GM23338 (cell line): ENCODE data around the gene RUNX1. TPM values are rescaled to one million over a fixed set of nuclear protein-coding genes. Genes with fewer than 3 reads are reported as not detected.

Experiments used
- ATAC-seq: fragments of 200-7000 bp; cut with Tn5 transposase; 3 replicates; pipeline ENCODE4 v1.9.1; 2020
- DNase-seq: peaks from one replicate; pipeline ENCODE4 v3.0.0-alpha.2; 2015; ENCODE audit warnings: low spot score
- H2AFZ ChIP-seq: fragments of 200-600 bp; sonication (generic); 2 replicates; pipeline ENCODE4 v1.8.0; 2016; ENCODE audit warnings: antibody characterized with exemption, mild to moderate bottlenecking, moderate library complexity
- H3F3A ChIP-seq: fragments of 200-600 bp; sonication (generic); replicated peaks from 2 replicates; pipeline ENCODE4 v1.8.0; 2017; ENCODE audit warnings: antibody characterized with exemption, mixed run types, low read depth
- H3K27ac ChIP-seq: fragments of 200-600 bp; sonication (generic); 2 replicates; pipeline ENCODE4 v1.6.1; 2016; ENCODE audit warnings: low read depth
- H3K27me3 ChIP-seq: fragments of 200-600 bp; sonication (generic); 2 replicates; pipeline ENCODE4 v1.8.0; 2016; ENCODE audit warnings: mild to moderate bottlenecking, mixed run types, moderate library complexity; ENCODE audit not compliant: insufficient read depth
- H3K36me3 ChIP-seq: fragments of 200-600 bp; sonication (generic); 2 replicates; pipeline ENCODE4 v1.8.0; 2016; ENCODE audit warnings: mild to moderate bottlenecking; ENCODE audit not compliant: insufficient read depth
- H3K4me1 ChIP-seq: fragments of 200-600 bp; sonication (generic); 2 replicates; pipeline ENCODE4 v1.8.0; 2016; ENCODE audit warnings: mild to moderate bottlenecking, moderate library complexity; ENCODE audit not compliant: insufficient read depth
- H3K4me2 ChIP-seq: fragments of 200-600 bp; sonication (generic); 2 replicates; pipeline ENCODE4 v1.7.1; 2017; ENCODE audit warnings: mixed run types
- H3K4me3 ChIP-seq: fragments of 200-600 bp; sonication (generic); 2 replicates; pipeline ENCODE4 v1.6.1; 2016; ENCODE audit warnings: mixed run types
- H3K79me2 ChIP-seq: fragments of 200-600 bp; sonication (generic); replicated peaks from 2 replicates; pipeline ENCODE4 v1.8.0; 2017; ENCODE audit warnings: mild to moderate bottlenecking; ENCODE audit not compliant: insufficient read depth
- H3K9me2 ChIP-seq: fragments of 200-600 bp; sonication (generic); 2 replicates; pipeline ENCODE4 v1.8.0; 2017; ENCODE audit not compliant: insufficient read depth
- H4K20me1 ChIP-seq: fragments of 200-600 bp; sonication (generic); replicated peaks from 2 replicates; pipeline ENCODE4 v1.8.0; 2017; ENCODE audit warnings: mild to moderate bottlenecking; ENCODE audit not compliant: insufficient read depth
- H3K27ac Mint-ChIP-seq: 2 replicates; pipeline ENCODE4 v1.8.0; 2020; ENCODE audit warnings: inconsistent platforms, mild to moderate bottlenecking, moderate library complexity, mixed read lengths
- H3K27me3 Mint-ChIP-seq: 3 replicates; pipeline ENCODE4 v1.8.0; 2022; ENCODE audit warnings: low read depth, mild to moderate bottlenecking, moderate library complexity, mixed read lengths, inconsistent platforms; ENCODE audit not compliant: insufficient read depth, poor library complexity
- H3K36me3 Mint-ChIP-seq: 3 replicates; pipeline ENCODE4 v1.8.0; 2021; ENCODE audit warnings: low read depth, mild to moderate bottlenecking, inconsistent platforms, moderate library complexity, mixed read lengths
- H3K4me1 Mint-ChIP-seq: 3 replicates; pipeline ENCODE4 v1.8.0; 2020; ENCODE audit warnings: mild to moderate bottlenecking, inconsistent platforms, mixed read lengths
- H3K4me3 Mint-ChIP-seq: 3 replicates; pipeline ENCODE4 v1.8.0; 2021; ENCODE audit warnings: moderate library complexity, mild to moderate bottlenecking, inconsistent platforms, mixed read lengths
- H3K9me3 Mint-ChIP-seq: 3 replicates; pipeline ENCODE4 v1.8.0; 2020; ENCODE audit warnings: moderate library complexity, mild to moderate bottlenecking, inconsistent platforms, mixed read lengths
- CREB1 ChIP-seq: fragments of 250-450 bp; sonication (Bioruptor Pico); IDR thresholded peaks from 2 replicates; pipeline ENCODE4 v1.5.0; 2020; ENCODE audit warnings: low read depth, mild to moderate bottlenecking, moderate library complexity
- EZH2 ChIP-seq: fragments of 200-600 bp; sonication (generic); IDR thresholded peaks from one replicate; pipeline ENCODE4 v1.8.0; 2017; ENCODE audit warnings: antibody characterized with exemption, mild to moderate bottlenecking, low read depth; ENCODE audit not compliant: unreplicated experiment
- EZH2phosphoT487 ChIP-seq: fragments of 200-600 bp; sonication (generic); IDR thresholded peaks from one replicate; pipeline ENCODE4 v1.8.1; 2018; ENCODE audit warnings: antibody characterized with exemption; ENCODE audit not compliant: unreplicated experiment
- JUNB ChIP-seq: IDR thresholded peaks from one replicate; pipeline ENCODE4 v1.6.1; 2016; ENCODE audit warnings: antibody characterized with exemption; ENCODE audit not compliant: unreplicated experiment
- NANOG ChIP-seq: IDR thresholded peaks from 2 replicates; pipeline ENCODE4 v1.6.1; 2016; ENCODE audit warnings: antibody characterized with exemption, borderline replicate concordance
- POLR2AphosphoS5 ChIP-seq: IDR thresholded peaks from 2 replicates; pipeline ENCODE4 v1.6.1; 2016; ENCODE audit warnings: antibody characterized with exemption, low read depth
- STAT1 ChIP-seq: IDR thresholded peaks from one replicate; pipeline ENCODE4 v1.6.1; 2016; ENCODE audit warnings: antibody characterized with exemption; ENCODE audit not compliant: unreplicated experiment
- ZNF114 ChIP-seq: fragments of 250-450 bp; sonication (Bioruptor Pico); IDR thresholded peaks from 2 replicates; pipeline ENCODE4 v1.5.0; 2020; ENCODE audit warnings: mild to moderate bottlenecking, moderate library complexity
- ZNF331 ChIP-seq: fragments of 250-450 bp; sonication (Bioruptor Pico); IDR thresholded peaks from 2 replicates; pipeline ENCODE4 v1.5.0; 2020; ENCODE audit warnings: low read depth, mild to moderate bottlenecking, moderate library complexity
- polyA plus RNA-seq: library from polyadenylated mRNA; unstranded; fragments of >200 nt; fragmentation: Nextera tagmentation; extraction: Ambion mirVana; gene quantifications from 2 replicates; pipeline ENCODE4 v1.2.1, GENCODE V29; 2016
- total RNA-seq: library from RNA; depleted of rRNA; stranded (reverse); fragments of >200 nt; shearing (Covaris generic); gene quantifications from 2 replicates; pipeline ENCODE4 v1.2.3, GENCODE V29; 2014
- TF ChIP-seq, protein P1 (sequence below): IDR thresholded peaks from 2 replicates; pipeline ENCODE4 v1.6.1; 2016; ENCODE audit warnings: antibody characterized with exemption
- TF ChIP-seq, protein P2 (sequence below): fragments of 250-450 bp; sonication (Bioruptor Pico); IDR thresholded peaks from 2 replicates; pipeline ENCODE4 v1.5.0; 2020; ENCODE audit warnings: mild to moderate bottlenecking, moderate library complexity
- TF ChIP-seq, protein P3 (sequence below), 2 experiments: fragments of 200-600 bp in 1 of 2; sonication (generic) in 1 of 2; conservative IDR thresholded peaks; 2 replicates each; pipeline versions ENCODE4 v1.5.1 to v1.6.1; 2016 to 2017; ENCODE audit warnings: antibody characterized with exemption in 2 of 2, low read depth in 2 of 2, mild to moderate bottlenecking in 2 of 2, moderate library complexity in 1 of 2
- TF ChIP-seq, protein P4 (sequence below): IDR thresholded peaks from one replicate; pipeline ENCODE4 v1.6.1; 2018; ENCODE audit warnings: antibody characterized with exemption; ENCODE audit not compliant: unreplicated experiment

RUNX1 gene
- total and polyA plus RNA-seq, 2 experiments from 2014 or later = 0.29 to 1.1 TPM

DNA sequence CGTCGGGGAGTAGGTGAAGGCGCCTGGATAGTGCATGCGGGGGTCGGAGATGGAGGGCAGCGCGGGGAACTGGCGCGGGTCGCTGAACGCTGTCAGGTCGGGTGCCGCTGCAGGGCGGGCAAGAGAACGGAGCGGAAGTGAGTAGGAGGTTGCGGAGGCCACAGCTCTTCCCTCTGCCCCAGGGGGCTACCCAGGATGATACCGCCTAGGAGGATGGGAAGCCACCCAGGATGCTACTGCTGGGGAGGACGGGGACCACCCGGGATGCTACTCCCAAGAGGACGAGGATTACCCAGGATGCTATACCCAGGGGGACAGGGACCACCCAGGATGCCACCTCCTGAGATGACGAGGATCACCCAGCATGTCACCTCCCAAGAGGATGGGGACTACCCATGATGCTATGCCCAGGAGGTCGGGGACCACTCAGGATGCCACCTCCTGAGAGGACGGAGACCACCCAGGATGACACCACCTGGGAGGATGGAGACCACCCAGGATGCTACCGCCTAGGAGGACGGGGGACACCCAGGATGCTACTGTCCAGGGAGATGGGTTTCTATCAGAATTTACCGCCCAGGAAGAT, 256.5 kb downstream of the RUNX1 start:
- Histone ChIP-seq H3K9me2 (no peaks in the 10 kb centered on the region), H3K36me3 (no peaks in the 10 kb centered on the region), H3K27me3 (no peaks in the 10 kb centered on the region), H4K20me1 (no peaks in the 10 kb centered on the region), H3K4me1 (0 out of 2 replicates have a peak, but pooled peaks cover 4% of the 10 kb centered on the region), H3K4me2 (no peak overlapping the region), H3K4me3 (no peak overlapping the region), H3K79me2 (no peaks in the 10 kb centered on the region), H3F3A (no peaks in the 10 kb centered on the region), H3K27ac (no peak overlapping the region), H2AFZ (no peak overlapping the region)
- TF ChIP-seq EZH2phosphoT487 (no peak), ZNF114 (CRISPR knock-in tag) (no peak), STAT1 (no peak), EZH2 (no peak), ZNF331 (no peak), JUNB (no peak), CREB1 (CRISPR knock-in tag) (no peak), NANOG (no peak), POLR2AphosphoS5 (no peak)
- TF ChIP-seq, protein P1, sequence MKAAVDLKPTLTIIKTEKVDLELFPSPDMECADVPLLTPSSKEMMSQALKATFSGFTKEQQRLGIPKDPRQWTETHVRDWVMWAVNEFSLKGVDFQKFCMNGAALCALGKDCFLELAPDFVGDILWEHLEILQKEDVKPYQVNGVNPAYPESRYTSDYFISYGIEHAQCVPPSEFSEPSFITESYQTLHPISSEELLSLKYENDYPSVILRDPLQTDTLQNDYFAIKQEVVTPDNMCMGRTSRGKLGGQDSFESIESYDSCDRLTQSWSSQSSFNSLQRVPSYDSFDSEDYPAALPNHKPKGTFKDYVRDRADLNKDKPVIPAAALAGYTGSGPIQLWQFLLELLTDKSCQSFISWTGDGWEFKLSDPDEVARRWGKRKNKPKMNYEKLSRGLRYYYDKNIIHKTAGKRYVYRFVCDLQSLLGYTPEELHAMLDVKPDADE = no peak
- TF ChIP-seq, protein P2, sequence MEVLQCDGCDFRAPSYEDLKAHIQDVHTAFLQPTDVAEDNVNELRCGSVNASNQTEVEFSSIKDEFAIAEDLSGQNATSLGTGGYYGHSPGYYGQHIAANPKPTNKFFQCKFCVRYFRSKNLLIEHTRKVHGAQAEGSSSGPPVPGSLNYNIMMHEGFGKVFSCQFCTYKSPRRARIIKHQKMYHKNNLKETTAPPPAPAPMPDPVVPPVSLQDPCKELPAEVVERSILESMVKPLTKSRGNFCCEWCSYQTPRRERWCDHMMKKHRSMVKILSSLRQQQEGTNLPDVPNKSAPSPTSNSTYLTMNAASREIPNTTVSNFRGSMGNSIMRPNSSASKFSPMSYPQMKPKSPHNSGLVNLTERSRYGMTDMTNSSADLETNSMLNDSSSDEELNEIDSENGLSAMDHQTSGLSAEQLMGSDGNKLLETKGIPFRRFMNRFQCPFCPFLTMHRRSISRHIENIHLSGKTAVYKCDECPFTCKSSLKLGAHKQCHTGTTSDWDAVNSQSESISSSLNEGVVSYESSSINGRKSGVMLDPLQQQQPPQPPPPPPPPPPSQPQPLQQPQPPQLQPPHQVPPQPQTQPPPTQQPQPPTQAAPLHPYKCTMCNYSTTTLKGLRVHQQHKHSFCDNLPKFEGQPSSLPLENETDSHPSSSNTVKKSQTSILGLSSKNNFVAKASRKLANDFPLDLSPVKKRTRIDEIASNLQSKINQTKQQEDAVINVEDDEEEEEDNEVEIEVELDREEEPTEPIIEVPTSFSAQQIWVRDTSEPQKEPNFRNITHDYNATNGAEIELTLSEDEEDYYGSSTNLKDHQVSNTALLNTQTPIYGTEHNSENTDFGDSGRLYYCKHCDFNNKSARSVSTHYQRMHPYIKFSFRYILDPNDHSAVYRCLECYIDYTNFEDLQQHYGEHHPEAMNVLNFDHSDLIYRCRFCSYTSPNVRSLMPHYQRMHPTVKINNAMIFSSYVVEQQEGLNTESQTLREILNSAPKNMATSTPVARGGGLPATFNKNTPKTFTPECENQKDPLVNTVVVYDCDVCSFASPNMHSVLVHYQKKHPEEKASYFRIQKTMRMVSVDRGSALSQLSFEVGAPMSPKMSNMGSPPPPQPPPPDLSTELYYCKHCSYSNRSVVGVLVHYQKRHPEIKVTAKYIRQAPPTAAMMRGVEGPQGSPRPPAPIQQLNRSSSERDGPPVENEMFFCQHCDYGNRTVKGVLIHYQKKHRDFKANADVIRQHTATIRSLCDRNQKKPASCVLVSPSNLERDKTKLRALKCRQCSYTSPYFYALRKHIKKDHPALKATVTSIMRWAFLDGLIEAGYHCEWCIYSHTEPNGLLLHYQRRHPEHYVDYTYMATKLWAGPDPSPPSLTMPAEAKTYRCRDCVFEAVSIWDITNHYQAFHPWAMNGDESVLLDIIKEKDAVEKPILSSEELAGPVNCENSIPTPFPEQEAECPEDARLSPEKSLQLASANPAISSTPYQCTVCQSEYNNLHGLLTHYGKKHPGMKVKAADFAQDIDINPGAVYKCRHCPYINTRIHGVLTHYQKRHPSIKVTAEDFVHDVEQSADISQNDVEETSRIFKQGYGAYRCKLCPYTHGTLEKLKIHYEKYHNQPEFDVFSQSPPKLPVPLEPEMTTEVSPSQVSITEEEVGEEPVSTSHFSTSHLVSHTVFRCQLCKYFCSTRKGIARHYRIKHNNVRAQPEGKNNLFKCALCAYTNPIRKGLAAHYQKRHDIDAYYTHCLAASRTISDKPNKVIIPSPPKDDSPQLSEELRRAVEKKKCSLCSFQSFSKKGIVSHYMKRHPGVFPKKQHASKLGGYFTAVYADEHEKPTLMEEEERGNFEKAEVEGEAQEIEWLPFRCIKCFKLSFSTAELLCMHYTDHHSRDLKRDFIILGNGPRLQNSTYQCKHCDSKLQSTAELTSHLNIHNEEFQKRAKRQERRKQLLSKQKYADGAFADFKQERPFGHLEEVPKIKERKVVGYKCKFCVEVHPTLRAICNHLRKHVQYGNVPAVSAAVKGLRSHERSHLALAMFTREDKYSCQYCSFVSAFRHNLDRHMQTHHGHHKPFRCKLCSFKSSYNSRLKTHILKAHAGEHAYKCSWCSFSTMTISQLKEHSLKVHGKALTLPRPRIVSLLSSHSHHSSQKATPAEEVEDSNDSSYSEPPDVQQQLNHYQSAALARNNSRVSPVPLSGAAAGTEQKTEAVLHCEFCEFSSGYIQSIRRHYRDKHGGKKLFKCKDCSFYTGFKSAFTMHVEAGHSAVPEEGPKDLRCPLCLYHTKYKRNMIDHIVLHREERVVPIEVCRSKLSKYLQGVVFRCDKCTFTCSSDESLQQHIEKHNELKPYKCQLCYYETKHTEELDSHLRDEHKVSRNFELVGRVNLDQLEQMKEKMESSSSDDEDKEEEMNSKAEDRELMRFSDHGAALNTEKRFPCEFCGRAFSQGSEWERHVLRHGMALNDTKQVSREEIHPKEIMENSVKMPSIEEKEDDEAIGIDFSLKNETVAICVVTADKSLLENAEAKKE (CRISPR knock-in tag) = no peak
- TF ChIP-seq, protein P3, sequence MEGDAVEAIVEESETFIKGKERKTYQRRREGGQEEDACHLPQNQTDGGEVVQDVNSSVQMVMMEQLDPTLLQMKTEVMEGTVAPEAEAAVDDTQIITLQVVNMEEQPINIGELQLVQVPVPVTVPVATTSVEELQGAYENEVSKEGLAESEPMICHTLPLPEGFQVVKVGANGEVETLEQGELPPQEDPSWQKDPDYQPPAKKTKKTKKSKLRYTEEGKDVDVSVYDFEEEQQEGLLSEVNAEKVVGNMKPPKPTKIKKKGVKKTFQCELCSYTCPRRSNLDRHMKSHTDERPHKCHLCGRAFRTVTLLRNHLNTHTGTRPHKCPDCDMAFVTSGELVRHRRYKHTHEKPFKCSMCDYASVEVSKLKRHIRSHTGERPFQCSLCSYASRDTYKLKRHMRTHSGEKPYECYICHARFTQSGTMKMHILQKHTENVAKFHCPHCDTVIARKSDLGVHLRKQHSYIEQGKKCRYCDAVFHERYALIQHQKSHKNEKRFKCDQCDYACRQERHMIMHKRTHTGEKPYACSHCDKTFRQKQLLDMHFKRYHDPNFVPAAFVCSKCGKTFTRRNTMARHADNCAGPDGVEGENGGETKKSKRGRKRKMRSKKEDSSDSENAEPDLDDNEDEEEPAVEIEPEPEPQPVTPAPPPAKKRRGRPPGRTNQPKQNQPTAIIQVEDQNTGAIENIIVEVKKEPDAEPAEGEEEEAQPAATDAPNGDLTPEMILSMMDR (conservative IDR thresholded peaks at IDR 0.05; ENCODE audit: low read depth in 2 of 2) = no peak
- TF ChIP-seq, protein P4, sequence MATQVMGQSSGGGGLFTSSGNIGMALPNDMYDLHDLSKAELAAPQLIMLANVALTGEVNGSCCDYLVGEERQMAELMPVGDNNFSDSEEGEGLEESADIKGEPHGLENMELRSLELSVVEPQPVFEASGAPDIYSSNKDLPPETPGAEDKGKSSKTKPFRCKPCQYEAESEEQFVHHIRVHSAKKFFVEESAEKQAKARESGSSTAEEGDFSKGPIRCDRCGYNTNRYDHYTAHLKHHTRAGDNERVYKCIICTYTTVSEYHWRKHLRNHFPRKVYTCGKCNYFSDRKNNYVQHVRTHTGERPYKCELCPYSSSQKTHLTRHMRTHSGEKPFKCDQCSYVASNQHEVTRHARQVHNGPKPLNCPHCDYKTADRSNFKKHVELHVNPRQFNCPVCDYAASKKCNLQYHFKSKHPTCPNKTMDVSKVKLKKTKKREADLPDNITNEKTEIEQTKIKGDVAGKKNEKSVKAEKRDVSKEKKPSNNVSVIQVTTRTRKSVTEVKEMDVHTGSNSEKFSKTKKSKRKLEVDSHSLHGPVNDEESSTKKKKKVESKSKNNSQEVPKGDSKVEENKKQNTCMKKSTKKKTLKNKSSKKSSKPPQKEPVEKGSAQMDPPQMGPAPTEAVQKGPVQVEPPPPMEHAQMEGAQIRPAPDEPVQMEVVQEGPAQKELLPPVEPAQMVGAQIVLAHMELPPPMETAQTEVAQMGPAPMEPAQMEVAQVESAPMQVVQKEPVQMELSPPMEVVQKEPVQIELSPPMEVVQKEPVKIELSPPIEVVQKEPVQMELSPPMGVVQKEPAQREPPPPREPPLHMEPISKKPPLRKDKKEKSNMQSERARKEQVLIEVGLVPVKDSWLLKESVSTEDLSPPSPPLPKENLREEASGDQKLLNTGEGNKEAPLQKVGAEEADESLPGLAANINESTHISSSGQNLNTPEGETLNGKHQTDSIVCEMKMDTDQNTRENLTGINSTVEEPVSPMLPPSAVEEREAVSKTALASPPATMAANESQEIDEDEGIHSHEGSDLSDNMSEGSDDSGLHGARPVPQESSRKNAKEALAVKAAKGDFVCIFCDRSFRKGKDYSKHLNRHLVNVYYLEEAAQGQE = no peak
- no peaks in the 10 kb centered on the region for H3K36me3 Mint-ChIP-seq
- H3K27me3 Mint-ChIP-seq = peaks cover 2% of the 10 kb centered on the region
- H3K27ac Mint-ChIP-seq = no peak overlapping the region
- no peaks in the 10 kb centered on the region for H3K9me3 Mint-ChIP-seq
- ATAC-seq = no peak
- peaks cover 24% of the 10 kb centered on the region; the same call in 2 of the 3 replicates for H3K4me1 Mint-ChIP-seq
- DNase-seq = no peak
- no peak overlapping the region for H3K4me3 Mint-ChIP-seq
